HG03571 (cell line): ENCODE results near the gene OR52K2.
A peak's percentile ranks its signal among the peaks of the same experiment; 100 is the strongest.
"Not testable (repeated sequence)": the region's sequence is repeated elsewhere in the genome, so short reads cannot be mapped to it uniquely, and the experiment has no call there.

Experiments
- ATAC-seq: cut with Tn5 transposase; IDR thresholded peaks from one replicate; pipeline ENCODE4 v1.9.1; 2021; ENCODE audit not compliant: unreplicated experiment

OR52K2 gene

DNA sequence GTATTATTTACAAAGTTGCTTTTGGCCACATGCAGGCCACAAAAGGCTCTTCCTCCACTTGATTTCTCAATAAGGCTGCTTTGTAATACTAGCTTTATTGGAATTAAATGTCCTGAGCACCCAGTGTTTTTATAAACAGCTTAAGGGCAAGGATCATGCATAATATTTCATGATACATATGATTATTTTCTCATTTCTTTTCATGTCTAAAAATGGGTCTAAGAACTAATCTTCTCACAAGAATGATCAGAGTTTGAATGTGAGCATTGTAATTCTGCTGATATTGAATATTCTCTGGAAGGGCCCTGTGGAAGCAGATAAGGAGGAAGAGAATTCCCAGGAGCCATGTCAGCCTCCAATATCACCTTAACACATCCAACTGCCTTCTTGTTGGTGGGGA is at the start of gene OR52K2:
TSS of gene OR52K2 (plus strand) at position 301 of the 400 bp plus-strand sequence. CDS start at position 346, 45 bp downstream.
- ATAC-seq: no peak

DNA sequence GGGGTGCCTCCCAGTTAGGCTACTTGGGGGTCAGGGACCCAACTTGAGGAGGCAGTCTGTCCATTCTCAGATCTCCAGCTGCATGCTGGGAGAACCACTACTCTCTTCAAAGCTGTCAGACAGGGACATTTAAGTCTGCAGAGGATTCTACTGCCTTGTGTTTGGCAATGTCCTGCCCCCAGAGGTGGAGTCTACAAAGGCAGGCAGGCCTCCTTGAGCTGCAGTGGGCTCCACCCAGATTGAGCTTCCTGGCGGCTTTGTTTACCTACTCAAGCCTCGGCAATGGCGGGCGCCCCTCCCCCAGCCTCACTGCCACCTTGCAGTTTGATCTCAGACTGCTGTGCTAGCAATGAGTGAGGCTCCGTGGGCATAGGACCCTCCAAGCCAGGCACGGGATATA is 42.9 kb upstream of the OR52K2 start:
- not testable (repeated sequence) for ATAC-seq

DNA sequence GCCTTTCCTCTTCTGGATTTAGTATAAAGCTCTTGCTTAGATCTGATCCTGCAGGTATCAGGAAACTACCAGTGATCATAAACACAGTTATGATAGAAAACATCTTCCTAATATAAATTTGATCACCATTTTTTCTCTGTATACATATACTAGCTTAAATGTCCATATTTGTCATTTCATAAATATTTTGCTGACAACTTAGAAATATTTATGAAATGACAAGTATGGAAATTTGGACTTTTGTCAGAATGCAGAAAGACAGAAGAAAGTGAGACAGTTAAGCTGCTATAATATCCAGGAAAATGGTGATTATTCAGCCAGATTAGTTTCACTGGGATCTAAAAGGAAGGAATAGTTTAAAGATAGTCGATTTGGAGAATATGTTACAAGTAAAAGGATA is 32.8 kb upstream of the OR52K2 start:
- no peak for ATAC-seq

DNA sequence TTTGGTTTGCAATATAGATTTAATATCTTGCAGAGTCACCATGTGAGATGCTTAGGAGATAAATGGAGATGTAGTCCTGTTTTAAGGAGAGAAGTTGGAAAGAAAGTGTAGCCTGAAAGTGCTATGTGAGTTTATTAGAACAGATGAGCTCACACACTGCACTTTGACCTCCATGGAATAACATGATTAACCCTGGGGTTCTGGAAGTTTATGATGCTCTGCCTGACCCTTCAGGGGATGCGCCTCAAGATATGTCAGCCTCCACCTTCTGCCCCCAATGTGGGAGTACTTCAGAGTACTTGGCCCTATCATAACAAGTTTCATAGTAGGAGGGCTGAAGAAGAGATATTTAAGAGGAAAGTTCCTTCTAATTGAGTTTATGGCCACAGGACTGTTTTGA is 32.3 kb upstream of the OR52K2 start:
- ATAC-seq: no peak

DNA sequence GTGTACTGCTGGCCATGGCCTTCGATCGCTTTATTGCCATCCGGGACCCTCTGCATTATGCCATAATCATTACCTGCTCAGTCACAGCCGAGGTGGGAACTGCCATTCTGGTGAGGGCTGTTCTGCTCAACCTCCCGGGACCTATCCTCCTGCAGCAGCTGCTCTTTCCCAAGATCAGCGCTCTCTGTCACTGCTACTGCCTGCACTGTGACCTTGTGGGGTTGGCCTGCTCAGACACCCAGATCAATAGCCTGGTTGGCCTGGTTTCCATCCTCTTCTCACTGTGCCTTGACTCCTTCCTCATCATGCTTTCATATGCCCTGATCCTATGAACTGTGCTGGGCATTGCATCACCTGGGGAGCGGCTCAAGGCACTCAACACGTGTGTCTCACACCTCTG is 30.7 kb upstream of the OR52K2 start:
- no peak for ATAC-seq

DNA sequence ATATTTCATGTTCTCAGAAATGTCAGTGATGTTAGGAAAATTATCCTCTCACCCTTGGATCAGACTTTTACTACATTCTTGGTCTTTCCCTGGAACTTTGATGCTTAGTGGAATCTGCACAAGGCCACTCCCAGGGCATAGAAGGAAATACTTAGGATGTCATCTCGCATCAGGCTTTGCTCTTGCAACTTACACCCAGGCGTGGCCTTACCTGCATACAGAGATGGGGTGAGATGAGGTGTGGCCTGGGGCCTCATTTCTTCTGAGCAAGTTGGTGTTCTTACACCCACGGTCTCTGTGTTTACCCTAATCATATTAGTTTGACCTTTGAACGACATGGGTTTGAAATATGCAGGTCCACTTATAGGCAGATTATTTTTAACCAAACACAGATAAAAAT is 19.0 kb upstream of the OR52K2 start:
- ATAC-seq: no peak

DNA sequence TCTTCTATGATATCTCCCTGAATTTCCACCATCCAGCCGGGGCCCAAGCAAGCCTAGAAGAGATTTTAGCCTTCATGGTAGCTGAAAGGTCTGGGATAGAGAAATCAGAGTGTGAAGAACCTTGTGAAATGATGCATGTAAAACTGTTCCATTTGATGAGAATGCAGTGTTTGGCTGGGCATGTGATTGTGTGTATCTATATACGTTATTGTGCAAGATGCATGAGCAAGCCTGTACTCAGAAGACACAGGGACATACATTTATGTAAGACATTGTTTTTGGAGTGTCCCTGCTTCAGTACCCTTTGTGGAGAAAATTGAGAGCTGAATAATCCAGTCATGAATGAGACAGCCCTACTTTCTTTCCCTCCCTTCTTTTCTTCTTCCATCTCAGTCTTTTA is 15.2 kb upstream of the OR52K2 start:
- ATAC-seq: no peak

DNA sequence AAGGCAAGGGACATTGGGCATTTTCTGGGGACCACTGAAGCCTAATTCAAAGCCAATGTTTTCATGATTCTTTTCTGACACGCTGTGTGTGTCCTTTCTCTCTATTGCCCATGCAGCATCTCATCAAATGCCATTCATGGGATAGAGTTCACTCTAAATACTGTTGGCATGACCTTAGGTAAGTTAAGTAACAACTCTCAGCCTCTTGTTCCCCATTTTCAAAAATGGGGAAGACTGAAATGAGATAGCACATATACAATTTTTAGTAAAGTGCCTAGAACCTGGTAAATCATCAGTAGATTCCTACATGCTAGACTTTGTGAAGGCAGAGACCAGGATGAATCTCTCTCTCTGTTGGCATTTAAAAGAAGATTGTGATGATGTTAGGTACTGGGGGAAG is 12.7 kb upstream of the OR52K2 start:
- no peak for ATAC-seq

DNA sequence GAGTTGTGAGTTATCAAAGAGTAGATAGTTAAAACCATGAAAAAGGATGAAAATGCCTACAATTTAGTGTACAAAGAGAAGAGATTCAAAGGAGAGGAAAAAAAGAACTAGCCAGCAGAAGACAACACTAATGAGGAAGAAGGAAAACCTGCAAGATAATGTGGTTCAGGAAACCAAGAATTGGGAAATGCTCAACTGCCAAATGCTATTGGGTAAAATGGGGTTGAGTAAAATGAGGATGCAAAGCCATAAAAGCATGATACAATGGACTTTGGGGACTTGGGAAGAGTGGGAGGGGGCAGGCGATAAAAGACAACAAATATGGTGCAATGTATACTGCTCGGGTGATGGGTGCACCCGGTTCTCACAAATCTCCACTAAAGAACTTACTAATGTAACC is 7.6 kb upstream of the OR52K2 start:
- ATAC-seq: no peak

DNA sequence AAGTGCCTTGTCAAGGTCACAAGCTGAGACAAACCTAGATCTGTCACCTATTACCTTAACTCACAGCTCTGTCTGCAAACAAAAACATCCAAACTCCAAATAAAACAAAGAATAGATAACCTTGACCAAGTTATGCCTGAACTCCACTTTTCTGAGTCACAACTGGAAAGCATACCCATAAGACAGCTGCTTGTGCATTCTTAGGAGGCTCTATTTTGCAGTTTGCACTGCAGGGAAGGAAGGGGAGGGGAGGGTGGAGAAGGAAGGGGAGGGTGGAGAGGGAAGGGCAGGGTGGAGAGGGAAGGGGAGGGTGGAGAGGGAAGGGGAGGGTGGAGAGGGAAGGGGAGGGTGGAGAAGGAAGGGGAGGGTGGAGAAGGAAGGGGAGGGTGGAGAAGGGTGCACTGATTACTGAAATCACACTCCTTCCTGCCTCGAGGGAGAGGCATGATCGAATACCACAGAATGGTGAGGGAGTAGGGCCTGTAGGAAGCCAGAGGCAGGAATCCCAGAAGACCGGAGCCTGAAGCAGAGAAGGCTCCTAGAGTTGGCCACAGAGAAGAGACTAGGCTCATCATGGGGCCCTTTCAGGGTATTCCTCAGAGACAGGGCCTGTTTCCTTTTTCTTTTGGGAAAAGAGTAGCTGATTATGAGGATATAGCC is 5.7 kb upstream of the OR52K2 start:
- ATAC-seq: no peak

DNA sequence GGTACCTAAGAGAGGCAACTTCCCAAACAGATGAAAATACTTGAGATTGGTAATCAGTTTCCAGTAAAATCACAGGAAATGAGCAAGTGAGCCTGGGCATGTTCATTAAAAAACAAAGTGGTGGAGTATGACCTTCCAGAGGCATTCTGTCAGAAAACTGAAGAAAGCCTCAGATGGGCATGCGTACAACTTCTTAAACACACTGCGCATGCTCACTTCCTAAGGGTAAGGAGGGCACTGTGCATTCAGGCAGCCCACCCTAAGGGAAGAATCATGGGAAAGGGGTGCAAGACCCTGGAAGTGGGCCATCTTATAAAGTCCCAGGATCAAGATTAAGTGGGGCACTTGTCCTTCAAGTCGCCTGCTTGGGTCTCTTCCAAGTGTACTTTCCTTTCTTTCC is 4.0 kb downstream of the OR52K2 start:
- no peak for ATAC-seq

DNA sequence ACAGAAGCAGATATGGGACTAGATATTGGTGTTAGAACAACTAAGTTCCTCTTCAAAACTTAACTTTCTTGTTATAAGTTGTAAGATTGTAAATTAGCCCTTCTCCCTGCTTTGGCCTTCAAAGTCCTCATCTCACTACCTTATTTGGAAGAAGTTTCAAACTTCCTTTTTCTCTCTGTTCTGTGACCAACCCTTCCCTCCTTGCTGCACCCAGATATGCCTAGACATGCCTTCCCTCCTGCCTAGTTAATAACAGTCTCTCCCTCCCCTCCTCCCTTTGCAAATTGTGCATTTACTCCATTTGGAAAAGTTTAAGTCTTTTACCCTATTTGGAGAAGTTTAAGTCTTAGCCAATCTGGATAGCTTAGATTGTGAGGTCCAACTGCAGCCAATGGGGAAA is 4.9 kb downstream of the OR52K2 start:
- ATAC-seq: no peak

DNA sequence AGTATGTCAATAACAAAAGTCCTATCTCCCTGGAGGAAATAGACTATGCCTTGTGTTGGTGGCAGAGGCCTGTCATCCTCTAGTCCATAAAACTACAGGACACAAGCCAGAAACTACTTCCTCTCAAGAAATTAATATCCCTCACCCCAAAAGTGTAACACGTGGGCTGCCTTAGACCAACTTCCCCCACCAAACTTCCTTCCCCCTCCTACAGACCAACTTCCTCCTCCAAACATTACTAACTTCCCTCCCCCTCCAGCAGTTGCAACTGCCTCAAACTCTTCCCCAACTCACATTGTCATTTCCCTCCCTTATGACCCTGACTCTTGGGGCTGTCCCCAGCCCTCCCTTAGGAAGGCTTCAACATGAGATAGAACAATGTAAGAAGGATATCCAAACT is 6.3 kb downstream of the OR52K2 start:
- ATAC-seq: no peak

DNA sequence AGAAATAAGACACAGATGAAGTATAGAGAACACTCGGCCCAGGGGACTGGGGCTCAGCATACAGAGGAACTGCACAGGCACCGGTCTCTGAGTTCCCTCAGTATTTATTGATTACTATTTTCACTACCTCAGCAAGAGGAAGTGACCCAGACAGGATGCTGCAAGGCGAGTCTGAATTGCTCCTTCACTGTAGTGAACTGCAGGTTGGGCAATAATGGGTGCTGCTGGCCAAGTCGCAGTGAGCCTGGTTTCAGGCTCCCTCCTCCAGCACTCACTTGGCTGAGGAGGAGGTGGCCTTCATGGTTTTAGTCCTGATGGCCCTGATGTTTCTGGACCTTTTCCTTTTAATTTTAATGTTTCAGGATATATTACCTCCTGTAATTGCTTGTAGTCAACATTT is 10.4 kb downstream of the OR52K2 start:
- peak; percentile 85 for ATAC-seq

DNA sequence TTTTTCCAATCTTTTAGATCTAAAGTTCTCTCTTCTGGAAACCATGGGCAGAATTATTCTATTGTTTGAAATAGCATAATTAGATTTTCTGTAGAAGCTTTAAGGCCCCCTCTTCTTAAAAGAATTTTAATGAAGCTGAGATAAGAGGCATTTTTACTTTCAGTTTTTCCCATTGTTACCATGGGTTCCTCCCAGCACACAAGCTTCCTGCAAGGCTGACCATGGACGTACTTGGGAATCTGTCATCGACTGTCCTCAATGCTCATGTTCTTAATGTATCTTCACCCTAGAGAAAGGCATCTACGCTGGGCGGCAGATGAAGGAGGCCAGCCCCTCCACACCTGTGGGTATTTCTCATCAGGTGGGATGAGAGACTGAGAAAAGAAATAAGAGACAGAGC is 11.1 kb downstream of the OR52K2 start:
- no peak for ATAC-seq

DNA sequence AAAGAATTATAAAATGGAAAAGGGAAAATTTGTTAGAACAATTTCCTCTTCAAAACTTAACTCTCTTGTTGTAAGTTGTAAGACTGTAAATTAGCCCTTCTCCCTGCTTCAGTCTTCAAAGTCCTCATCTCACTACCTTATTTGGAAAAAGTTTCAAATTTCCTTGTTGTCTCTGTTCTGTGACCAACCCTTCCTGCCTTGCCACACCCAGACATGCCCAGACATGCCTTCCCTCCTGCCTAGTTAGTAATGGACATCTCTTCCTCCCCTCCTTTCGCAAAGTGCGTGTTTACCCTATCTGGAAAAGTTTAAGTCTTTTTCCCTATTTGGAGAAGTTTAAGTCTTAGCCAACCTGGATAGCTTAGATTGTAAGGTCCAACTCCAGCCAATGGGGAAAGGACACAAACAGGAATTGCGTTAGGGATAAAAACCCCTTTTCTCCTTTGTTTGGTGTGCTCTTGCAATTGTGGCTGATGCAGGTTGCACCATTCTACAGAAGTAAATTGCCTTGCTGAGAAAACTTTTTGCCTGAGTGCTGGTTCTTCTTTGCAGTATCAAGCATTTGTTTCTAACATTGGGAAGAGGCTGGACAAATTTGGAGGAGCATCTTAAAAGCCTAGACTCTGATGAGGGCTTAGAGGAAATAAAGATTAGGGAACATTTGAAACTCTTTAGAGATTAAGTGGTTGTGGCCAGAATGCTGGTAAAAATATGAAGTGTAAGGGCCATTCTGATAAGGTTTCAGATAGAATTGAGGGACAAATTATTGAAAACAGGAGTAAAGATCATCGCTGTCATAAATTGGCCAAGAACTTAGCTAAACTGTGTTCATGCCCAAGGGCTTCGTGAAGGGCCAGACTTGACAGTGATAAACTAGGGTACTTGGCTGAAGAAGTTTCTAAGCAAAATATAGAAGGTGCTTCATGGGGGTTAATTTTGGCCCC is 15.4 kb downstream of the OR52K2 start:
- no peak for ATAC-seq

DNA sequence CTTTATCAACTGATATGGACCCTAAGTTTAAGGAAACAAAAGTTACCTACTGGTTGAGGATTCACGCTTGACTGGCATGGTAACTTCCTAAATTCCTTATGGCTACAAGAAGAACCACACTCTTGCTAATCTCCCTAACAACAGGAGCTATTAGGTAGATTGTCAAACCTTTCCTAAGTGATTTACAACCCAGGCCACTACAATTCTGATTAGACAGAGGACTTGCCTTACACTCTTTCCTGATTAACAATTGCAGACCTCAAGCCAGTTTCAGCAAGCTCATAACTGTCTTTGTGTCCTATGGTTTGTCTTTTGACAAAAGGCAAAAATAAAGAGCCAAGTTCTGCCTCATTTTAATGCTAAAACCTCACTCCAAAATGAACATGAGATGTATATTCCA is 16.3 kb downstream of the OR52K2 start:
- no peak for ATAC-seq

DNA sequence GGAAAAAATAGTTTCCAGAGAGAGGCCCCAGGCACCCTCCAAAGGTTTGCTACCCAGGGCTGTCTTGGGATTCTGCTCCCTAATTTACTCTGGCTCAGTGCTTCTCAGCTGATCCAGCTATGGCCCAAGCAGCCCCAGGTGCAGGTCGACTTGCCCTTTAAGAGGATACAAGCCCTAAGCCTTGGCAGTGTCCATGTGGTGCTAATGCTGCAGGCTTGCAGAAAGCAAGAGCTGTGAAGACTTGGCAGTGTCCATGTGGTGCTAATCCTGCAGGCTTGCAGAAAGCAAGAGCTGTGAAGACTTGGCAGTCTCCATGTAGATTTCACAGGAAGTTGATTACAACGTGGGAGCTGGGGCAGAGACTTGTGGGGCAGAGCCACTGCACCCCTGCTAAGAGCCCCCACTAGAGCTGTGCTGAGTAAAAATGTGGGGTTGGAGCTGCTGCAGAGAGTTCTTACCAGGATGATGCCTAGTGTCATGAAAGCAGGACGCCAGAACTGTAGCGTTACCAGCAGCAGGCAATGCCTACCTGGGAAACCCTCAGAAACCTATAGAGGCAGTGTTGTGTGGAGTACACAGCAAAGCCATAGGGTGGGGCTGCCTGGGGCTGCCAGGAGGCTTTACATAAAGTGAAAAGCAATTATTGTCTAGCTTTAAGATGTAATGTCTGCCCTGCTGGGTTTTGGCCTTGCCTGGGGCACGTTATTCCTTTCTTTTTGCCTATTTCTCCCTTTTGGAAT is 17.2 kb downstream of the OR52K2 start:
- ATAC-seq: no peak

DNA sequence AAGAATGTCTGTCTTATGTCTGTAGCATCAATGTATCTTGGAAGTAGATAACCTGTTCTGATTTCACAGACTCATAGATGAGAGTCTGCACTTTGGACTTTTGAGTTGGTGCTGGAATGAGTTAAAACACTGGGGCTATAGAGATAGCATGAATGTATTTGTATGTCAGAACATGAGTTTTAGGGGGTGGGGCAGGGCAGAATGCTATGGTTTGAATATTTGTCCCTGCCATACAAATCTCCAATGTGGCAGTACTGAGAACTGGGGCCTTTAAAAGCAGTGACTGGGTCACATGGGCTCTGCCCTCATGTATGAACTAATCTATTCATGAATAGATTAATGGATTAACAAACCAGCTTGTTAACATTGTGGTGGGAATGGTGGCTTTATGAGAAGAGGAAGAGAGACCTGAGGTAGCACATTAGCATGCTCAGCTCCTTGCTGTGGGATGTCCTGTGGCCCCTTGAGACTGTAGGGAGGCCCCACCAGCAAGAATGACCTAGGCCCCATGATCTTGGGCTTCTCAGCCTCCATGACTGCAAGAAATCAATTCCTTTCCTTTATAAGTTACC is 17.9 kb downstream of the OR52K2 start:
- ATAC-seq: no peak

DNA sequence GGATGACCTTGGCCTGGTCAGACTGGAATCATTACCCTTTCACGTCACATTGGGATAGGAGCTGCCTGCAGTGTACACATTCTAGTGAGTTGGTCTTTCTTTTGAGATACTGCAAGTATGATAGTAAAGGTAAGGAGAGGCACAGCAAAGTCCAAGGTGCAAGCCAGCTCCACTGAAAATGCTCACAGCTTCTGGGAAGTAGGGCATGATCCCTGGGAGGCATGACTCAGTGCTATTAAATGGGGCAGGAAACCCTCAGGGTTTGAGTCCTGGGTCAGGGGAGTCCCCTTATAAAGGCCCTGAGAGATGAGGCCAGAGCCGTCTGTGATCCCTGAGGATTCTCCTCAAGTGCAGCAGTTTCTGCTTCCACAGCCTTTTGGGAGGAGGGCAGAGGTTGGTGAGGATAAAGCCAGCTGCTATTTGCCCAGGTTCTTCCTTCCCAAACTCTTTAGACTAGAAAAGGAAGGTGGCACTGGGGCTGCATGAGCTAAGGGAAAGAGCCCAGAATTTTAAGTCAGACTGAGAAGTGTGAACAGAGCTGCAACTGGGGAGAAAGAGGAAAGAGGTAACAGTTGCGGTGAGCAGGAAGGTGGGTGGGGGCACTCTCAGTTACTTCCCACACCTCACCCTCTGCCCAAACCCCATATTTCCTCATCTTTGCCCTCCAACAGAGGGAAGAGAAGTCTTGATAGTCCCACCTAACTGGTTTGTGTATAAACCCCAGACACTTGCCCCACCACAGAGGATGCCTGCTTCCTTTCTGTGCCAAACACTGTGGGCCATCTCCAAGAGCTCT is 18.9 kb downstream of the OR52K2 start:
- no peak for ATAC-seq

DNA sequence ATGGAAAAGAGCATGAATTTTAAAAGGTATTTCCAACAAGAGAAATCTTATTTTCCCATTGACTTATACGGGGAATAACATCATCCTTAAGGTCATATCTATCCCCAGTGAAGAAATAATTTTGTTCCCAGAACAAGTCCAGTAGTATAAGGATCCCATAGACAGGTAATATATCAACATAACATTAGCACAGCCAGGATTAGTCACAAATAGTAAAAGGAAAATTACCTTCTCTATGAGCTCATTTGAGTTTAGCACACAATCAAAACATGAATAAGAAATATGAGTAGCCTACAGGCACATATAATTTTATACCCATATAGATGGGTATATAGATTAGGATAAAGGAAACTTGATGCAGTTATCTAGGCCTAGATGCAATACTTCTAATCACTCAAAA is 30.5 kb downstream of the OR52K2 start:
- no peak for ATAC-seq
